ENCODE measurements around the gene B4GAT1. TPM values are rescaled to one million over a fixed set of nuclear protein-coding genes. Genes with fewer than 3 reads are reported as not detected.

Gene B4GAT1
- total RNA-seq, 4 donors from 2014 or later: 32.0 to 71.4 (median 50.0) TPM

GRCh38 chr11:66310324-66310723 lies 37.1 kb downstream of the B4GAT1 start:
- 88% methylated on average over 8 of the region's 8 CpGs for WGBS
- H3K27me3 ChIP-seq: no peaks in the 10 kb centered on the region
- intact Hi-C loops (cut with DNase I): loop anchor here (2.0 to 5.0 kb wide), 2 partner anchors 18 to 77 kb away; no protein-coding TSS in a partner anchor

DNA sequence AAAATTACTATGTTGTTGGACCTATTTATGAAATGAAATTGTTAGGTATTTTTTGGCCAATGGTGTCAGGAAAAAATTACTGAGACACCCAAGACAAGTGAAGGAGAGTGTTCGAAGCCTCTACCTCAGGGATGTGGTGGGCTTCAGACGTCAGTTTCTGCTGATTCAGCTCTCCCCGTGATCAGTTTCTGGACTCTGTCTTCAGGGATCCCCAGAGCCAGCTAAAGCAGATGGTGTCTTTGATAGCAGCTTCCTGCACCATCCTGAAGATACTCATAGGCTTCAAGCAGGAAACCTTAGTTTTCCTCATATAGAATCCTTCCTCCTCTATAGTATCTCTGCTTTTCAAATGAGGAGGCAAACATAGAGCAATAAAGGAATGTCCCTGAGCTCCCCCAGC lies 38.0 kb downstream of the B4GAT1 start:
- Histone ChIP-seq H3K36me3 (no peaks in the 10 kb centered on the region), H3K4me3 (no peak overlapping the region), H3K27me3 (no peaks in the 10 kb centered on the region), H3K4me1 (peaks cover 16 to 31% (median 24%) of the 10 kb centered on the region in 4 donors), H3K9me3 (no peaks in the 10 kb centered on the region), H3K27ac (replicated peaks in 1 of 4) (no peak overlapping the region)
- intact Hi-C loops (cut with DNase I): no loop called here
- WGBS: 42% methylated on average over 3 of the region's 3 CpGs
- TF ChIP-seq EP300 (IDR thresholded peaks at IDR 0.05): no peak
- TF ChIP-seq CTCF (IDR thresholded peaks at IDR 0.05): no peak
- no peak for TF ChIP-seq POLR2AphosphoS5 (IDR thresholded peaks at IDR 0.05)
- TF ChIP-seq POLR2A (IDR thresholded peaks at IDR 0.05; ENCODE audit: low read depth): no peak
- DNase-seq (ENCODE audit: extremely low spot score): no peak

More at GRCh38 chr11:66310324-66310723, 37.1 kb downstream of the B4GAT1 start:
- no peak overlapping the region for H3K4me3 ChIP-seq
- peaks cover 18 to 39% (median 32%) of the 10 kb centered on the region in 4 donors for H3K4me1 ChIP-seq
- H3K9me3 ChIP-seq: no peaks in the 10 kb centered on the region
- H3K36me3 ChIP-seq: no peaks in the 10 kb centered on the region
- no peak for DNase-seq (ENCODE audit: extremely low spot score)
- TF ChIP-seq POLR2AphosphoS5 (IDR thresholded peaks at IDR 0.05): no peak
- no peak for TF ChIP-seq CTCF (IDR thresholded peaks at IDR 0.05)
- no peak for TF ChIP-seq POLR2A (IDR thresholded peaks at IDR 0.05; ENCODE audit: low read depth)
- no peak for TF ChIP-seq EP300 (IDR thresholded peaks at IDR 0.05)
- H3K27ac ChIP-seq (replicated peaks in 1 of 4): no peak overlapping the region

DNA sequence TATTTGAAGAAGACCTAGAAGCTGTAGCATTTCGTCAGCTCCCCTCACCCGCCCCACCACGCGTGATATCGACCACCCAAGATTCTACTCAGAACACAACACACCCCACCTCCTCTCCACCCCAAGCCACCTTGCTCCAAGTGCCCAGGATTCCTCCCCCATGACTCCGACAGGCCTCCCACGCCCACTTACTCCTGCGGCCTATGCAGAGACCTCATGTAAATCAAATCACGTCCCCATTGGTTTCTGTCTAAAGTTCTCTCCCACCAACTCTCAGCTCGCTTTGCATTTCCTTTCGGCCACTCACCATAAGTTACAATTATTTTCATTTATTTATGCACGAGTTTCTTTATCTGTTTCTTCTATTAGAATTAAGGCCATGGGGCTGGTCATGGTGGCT lies 44.8 kb downstream of the B4GAT1 start:
- Histone ChIP-seq H3K4me3 (no peak overlapping the region), H3K36me3 (no peaks in the 10 kb centered on the region), H3K27ac (replicated peaks in 1 of 4) (no peak overlapping the region), H3K4me1 (no peaks in the 10 kb centered on the region), H3K9me3 (no peaks in the 10 kb centered on the region), H3K27me3 (peaks cover 0 to 7% (median 0%) of the 10 kb centered on the region in 4 donors)
- DNase-seq (ENCODE audit: extremely low spot score): no peak
- TF ChIP-seq EP300 (IDR thresholded peaks at IDR 0.05) (no peak), POLR2A (IDR thresholded peaks at IDR 0.05; ENCODE audit: low read depth) (no peak), POLR2AphosphoS5 (IDR thresholded peaks at IDR 0.05) (no peak), CTCF (IDR thresholded peaks at IDR 0.05) (no peak)
- 82% methylated on average over 12 of the region's 12 CpGs for WGBS
- intact Hi-C loops (cut with DNase I): no loop called here

DNA sequence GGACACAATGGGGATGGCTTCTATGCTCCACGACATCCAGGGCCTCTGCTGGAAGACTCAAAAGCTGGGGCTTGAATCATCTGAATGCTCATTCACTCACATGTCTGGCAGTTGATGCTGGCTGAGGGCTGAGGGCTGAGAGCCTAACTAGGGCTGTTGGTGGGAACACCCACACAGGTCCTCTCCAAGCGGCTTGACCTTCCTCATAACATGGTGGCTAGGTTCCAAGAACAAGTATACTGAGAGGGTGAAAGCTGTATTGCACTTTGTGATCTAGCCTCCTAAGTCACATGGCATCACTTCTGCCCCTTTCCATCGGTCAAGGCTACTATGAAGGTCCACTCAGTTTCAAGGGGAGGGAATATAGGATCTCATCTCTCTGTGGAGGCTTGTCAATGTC lies 48.2 kb downstream of the B4GAT1 start:
- Histone ChIP-seq H3K4me1 (no peaks in the 10 kb centered on the region), H3K4me3 (no peak overlapping the region), H3K9me3 (no peaks in the 10 kb centered on the region), H3K36me3 (no peaks in the 10 kb centered on the region), H3K27ac (replicated peaks in 1 of 4) (no peak overlapping the region), H3K27me3 (peaks cover 0 to 40% (median 0%) of the 10 kb centered on the region in 4 donors)
- intact Hi-C loops (cut with DNase I): no loop called here
- no peak for TF ChIP-seq POLR2A (IDR thresholded peaks at IDR 0.05; ENCODE audit: low read depth)
- TF ChIP-seq POLR2AphosphoS5 (IDR thresholded peaks at IDR 0.05): no peak
- no peak for TF ChIP-seq EP300 (IDR thresholded peaks at IDR 0.05)
- no peak for TF ChIP-seq CTCF (IDR thresholded peaks at IDR 0.05)
- DNase-seq (ENCODE audit: extremely low spot score): no peak
- WGBS: 63% methylated on average over 3 of the region's 3 CpGs

DNA sequence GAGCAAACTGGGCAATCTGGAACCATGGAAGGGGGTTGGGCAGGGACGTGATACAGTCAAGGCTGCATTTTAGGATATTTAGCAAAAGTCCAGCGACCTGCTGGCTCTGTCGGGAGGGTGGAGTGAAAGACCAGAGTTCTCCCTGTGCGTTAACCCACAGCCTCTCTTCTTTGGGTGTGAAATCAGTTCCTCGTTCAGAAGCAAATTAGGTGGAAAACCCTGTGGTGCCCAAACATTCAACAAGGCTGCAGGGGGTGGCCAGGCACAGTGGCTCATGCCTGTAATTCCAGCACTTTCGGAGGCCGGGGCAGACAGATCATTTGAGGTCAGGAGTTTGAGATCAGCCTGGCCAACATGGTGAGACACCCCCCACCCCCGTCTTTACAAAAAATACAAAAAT lies 49.8 kb downstream of the B4GAT1 start:
- 60% methylated on average over 8 of the region's 8 CpGs for WGBS
- peaks cover 0 to 56% (median 11%) of the 10 kb centered on the region in 4 donors for H3K27me3 ChIP-seq
- H3K4me1 ChIP-seq: peaks cover 0 to 2% (median 0%) of the 10 kb centered on the region in 4 donors
- intact Hi-C loops (cut with DNase I): no loop called here
- DNase-seq (ENCODE audit: extremely low spot score): no peak
- H3K36me3 ChIP-seq: no peaks in the 10 kb centered on the region
- no peak for TF ChIP-seq POLR2A (IDR thresholded peaks at IDR 0.05; ENCODE audit: low read depth)
- no peak for TF ChIP-seq POLR2AphosphoS5 (IDR thresholded peaks at IDR 0.05)
- no peak for TF ChIP-seq CTCF (IDR thresholded peaks at IDR 0.05)
- TF ChIP-seq EP300 (IDR thresholded peaks at IDR 0.05): no peak
- no peak overlapping the region for H3K27ac ChIP-seq (replicated peaks in 1 of 4)
- H3K4me3 ChIP-seq: no peak overlapping the region
- no peaks in the 10 kb centered on the region for H3K9me3 ChIP-seq

Data from esophagus muscularis mucosa (tissue), 4 donors.